Measurements from ENCODE around the gene RBM34. TPM values are rescaled to one million over a fixed set of nuclear protein-coding genes. Genes with fewer than 3 reads are reported as not detected.
A peak's percentile ranks its signal among the peaks of the same experiment; 100 is the strongest.

The RBM34 gene
- total RNA-seq, 1 donor from 2014 or later = 66.9 TPM

DNA sequence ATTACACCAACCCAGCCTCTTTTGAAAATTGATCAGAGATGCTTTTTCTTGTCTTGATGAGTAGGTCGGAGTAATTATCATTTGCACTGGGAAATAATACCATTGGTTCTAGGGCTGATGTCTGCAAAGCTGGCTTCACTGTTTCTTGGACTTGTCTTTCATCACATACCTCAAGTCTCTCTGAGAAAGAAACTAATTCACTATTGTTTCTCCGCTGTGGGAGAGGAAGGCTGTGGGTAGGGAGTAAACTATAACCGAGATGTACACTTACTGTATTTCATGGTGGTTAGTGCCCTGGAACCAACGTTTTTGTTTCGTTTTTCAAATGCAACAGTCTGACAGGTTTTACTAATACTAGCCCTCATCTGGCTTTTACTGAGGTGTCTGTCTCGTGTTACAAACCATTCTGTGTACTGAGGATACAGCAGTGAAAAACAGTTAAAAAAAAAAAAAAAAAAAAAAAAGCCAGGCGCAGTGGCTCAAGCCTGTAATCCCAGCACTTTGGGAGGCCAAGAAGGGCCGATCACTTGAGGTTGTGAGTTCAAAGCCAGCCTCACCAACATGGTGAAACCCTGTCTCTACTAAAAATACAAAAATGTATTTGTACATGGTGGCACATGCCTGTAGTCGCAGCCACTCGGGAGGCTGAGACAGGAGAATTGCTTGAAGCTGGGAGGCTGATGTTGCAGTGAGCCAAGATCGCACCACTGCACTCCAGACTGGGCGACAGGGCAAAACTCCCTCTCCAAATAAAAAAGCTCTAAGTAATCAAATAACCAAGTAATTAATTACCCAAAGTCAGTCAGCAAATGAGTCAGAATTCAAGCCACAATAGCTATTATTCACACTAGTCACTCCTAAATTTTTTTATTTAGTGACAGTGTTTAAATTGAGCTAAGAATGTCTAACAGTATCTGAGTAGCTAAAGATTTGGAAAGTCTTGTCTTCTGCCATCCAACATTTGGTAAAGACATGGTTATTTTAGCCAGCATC, 55.7 kb downstream of the RBM34 start:
- no peak overlapping the region for H3K4me3 Mint-ChIP-seq (ENCODE audit: unreplicated experiment)
- TF ChIP-seq CTCF (IDR thresholded peaks at IDR 0.05) = no peak
- H3K27me3 Mint-ChIP-seq (ENCODE audit: unreplicated experiment) = no peaks in the 10 kb centered on the region
- DNase-seq (ENCODE audit: extremely low spot score, unreplicated experiment) = no peak
- peaks cover 24% of the 10 kb centered on the region for H3K36me3 Mint-ChIP-seq (ENCODE audit: unreplicated experiment)
- H3K27ac Mint-ChIP-seq (ENCODE audit: unreplicated experiment) = peak overlapping the region; percentile 29
- H3K9me3 Mint-ChIP-seq (ENCODE audit: unreplicated experiment) = no peaks in the 10 kb centered on the region
- H3K4me1 Mint-ChIP-seq (ENCODE audit: unreplicated experiment) = peaks cover 16% of the 10 kb centered on the region

DNA sequence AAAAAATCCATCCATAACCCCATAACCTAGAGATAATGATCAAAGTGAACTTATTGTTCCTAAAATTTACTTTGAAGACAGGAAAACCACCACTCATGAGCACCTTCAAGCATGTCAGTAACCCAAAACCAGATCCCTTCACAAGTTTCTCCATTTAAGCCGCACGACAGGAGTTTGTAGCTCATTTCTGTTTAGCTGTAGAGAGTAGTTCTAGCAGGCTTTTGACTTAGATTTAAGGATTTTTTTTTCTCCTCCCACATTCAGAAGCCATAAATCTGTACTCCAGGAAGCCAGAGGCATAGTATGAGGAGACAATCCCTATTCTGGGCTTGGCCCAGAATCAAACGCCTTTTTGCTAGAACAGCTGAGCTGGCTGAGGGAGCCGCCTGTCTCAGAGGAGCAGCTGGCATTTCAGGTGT, 58.0 kb downstream of the RBM34 start:
- no peak overlapping the region for H3K4me3 Mint-ChIP-seq (ENCODE audit: unreplicated experiment)
- H3K36me3 Mint-ChIP-seq (ENCODE audit: unreplicated experiment) = peaks cover 7% of the 10 kb centered on the region
- H3K27ac Mint-ChIP-seq (ENCODE audit: unreplicated experiment) = no peak overlapping the region
- peaks cover 16% of the 10 kb centered on the region for H3K4me1 Mint-ChIP-seq (ENCODE audit: unreplicated experiment)
- no peak for DNase-seq (ENCODE audit: extremely low spot score, unreplicated experiment)
- no peaks in the 10 kb centered on the region for H3K9me3 Mint-ChIP-seq (ENCODE audit: unreplicated experiment)
- no peak for TF ChIP-seq CTCF (IDR thresholded peaks at IDR 0.05)
- no peaks in the 10 kb centered on the region for H3K27me3 Mint-ChIP-seq (ENCODE audit: unreplicated experiment)

GRCh38 chr1:235102259-235102582, 58.8 kb downstream of the RBM34 start:
- no peaks in the 10 kb centered on the region for H3K9me3 Mint-ChIP-seq (ENCODE audit: unreplicated experiment)
- peaks cover 4% of the 10 kb centered on the region for H3K36me3 Mint-ChIP-seq (ENCODE audit: unreplicated experiment)
- no peak for TF ChIP-seq CTCF (IDR thresholded peaks at IDR 0.05)
- H3K27ac Mint-ChIP-seq (ENCODE audit: unreplicated experiment) = no peak overlapping the region
- DNase-seq (ENCODE audit: extremely low spot score, unreplicated experiment) = no peak
- H3K4me1 Mint-ChIP-seq (ENCODE audit: unreplicated experiment) = peaks cover 16% of the 10 kb centered on the region
- H3K27me3 Mint-ChIP-seq (ENCODE audit: unreplicated experiment) = no peaks in the 10 kb centered on the region
- no peak overlapping the region for H3K4me3 Mint-ChIP-seq (ENCODE audit: unreplicated experiment)

DNA sequence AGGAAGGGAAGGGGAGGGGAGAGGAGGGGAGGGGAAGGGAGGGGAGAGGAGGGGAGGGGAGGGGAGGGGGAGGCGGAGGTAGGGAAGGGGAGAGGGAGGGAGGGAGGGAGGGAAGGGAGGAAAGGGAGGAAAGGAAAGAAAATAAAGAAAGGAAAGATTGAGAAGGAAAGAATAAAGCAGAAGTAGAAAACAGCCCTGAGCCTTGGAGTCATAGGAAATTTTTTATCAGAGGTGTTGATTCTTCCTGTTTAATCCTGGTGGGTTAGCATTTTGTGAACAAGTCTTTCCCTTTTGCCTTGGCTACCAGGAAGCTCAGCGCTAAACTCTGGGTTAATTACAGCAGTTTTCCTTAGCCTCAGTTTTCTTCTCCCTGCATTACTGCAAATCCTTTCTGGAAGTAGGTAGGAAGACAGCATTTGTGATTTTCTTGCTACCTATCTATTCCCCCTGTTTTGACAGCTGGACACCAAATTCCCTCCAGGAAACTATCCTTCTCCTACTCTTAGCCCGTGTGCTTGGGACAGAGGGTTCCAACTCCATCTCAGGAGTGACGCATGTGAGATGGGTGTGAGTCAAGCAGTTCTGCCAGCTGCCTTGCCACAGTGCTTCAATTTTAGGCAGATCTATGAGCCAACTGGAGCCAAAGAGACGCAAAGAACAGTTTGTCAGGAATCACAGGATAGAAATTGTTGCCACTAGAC, 59.3 kb downstream of the RBM34 start:
- Mint-ChIP-seq H3K4me3 (ENCODE audit: unreplicated experiment) (no peak overlapping the region), H3K9me3 (ENCODE audit: unreplicated experiment) (no peaks in the 10 kb centered on the region), H3K27ac (ENCODE audit: unreplicated experiment) (no peak overlapping the region), H3K36me3 (ENCODE audit: unreplicated experiment) (no peaks in the 10 kb centered on the region), H3K4me1 (ENCODE audit: unreplicated experiment) (peaks cover 16% of the 10 kb centered on the region), H3K27me3 (ENCODE audit: unreplicated experiment) (no peaks in the 10 kb centered on the region)
- no peak for TF ChIP-seq CTCF (IDR thresholded peaks at IDR 0.05)
- DNase-seq (ENCODE audit: extremely low spot score, unreplicated experiment) = no peak

GRCh38 chr1:235100194-235100772, 60.8 kb downstream of the RBM34 start:
- H3K27me3 Mint-ChIP-seq (ENCODE audit: unreplicated experiment) = no peaks in the 10 kb centered on the region

More at GRCh38 chr1:235100194-235100772, 60.8 kb downstream of the RBM34 start:
- Mint-ChIP-seq H3K27ac (ENCODE audit: unreplicated experiment) (no peak overlapping the region), H3K4me3 (ENCODE audit: unreplicated experiment) (no peak overlapping the region), H3K36me3 (ENCODE audit: unreplicated experiment) (no peaks in the 10 kb centered on the region), H3K4me1 (ENCODE audit: unreplicated experiment) (peaks cover 15% of the 10 kb centered on the region), H3K9me3 (ENCODE audit: unreplicated experiment) (no peaks in the 10 kb centered on the region)
- no peak for TF ChIP-seq CTCF (IDR thresholded peaks at IDR 0.05)
- no peak for DNase-seq (ENCODE audit: extremely low spot score, unreplicated experiment)

Measured in osteocyte (in vitro differentiated cells).